HepG2 (cell line): ENCODE results near the gene RCOR1. TPM values are rescaled to one million over a fixed set of nuclear protein-coding genes. Genes with fewer than 3 reads are reported as not detected.

Experiments
- ATAC-seq: fragments of 200-7000 bp; cut with Tn5 transposase; 3 replicates; pipeline ENCODE4 v1.9.1; 2020; ENCODE audit warnings: mild to moderate bottlenecking, moderate library complexity
- BruUV-seq: library from RNA; stranded (reverse); fragments of 400-500 nt; replicated peaks from 2 replicates; lab custom pipeline; 2021; lab: Mats Ljungman, UMichigan
- CTCF ChIA-PET: fragments of 300-600 bp; formaldehyde crosslinking; extraction: SDS; loops from one replicate; lab custom pipeline; 2021; ENCODE audit warnings: low total read pairs, inconsistent platforms, low intra/inter-chr PET ratio; lab: Yijun Ruan, JAX
- POLR2A ChIA-PET: fragments of 350-600 bp; sonication (Branson Sonifier 250); formaldehyde crosslinking; loops from one replicate; lab custom pipeline; 2020; ENCODE audit warnings: antibody characterized with exemption, inconsistent platforms; lab: Yijun Ruan, JAX
- DNase-seq: peaks from one replicate; pipeline ENCODE4 v3.0.0-alpha.2; 2015; ENCODE audit warnings: low spot score
- FAIRE-seq: peaks from 3 replicates; lab custom pipeline; 2011; peaks lifted over from hg19 to GRCh38; lab: Jason Lieb, UNC
- H2AFZ ChIP-seq: one replicate; pipeline ENCODE4 v1.6.1; 2011; ENCODE audit warnings: low read length, inconsistent platforms
- H3K27ac ChIP-seq: fragments of 300-600 bp; 3 replicates; pipeline ENCODE4 v1.8.0; 2011; ENCODE audit warnings: mixed run types, mild to moderate bottlenecking, mixed read lengths, low read length, inconsistent platforms; ENCODE audit not compliant: insufficient read depth; ENCODE audit errors: extremely low read length
- H3K27me3 ChIP-seq, 2 experiments: fragments of 200-600 bp in 1 of 2; 2 replicates in 1 of 2; 3 replicates in 1 of 2; pipeline versions ENCODE4 v1.6.0 to v1.8.0; 2011; ENCODE audit warnings: low read length in 2 of 2, mild to moderate bottlenecking in 2 of 2, moderate library complexity in 2 of 2, inconsistent platforms in 1 of 2; ENCODE audit not compliant: insufficient read depth in 2 of 2, control insufficient read depth in 1 of 2
- H3K36me3 ChIP-seq, 2 experiments: fragments of 200-600 bp in 1 of 2; replicated peaks in 1 of 2; 2 replicates in 1 of 2; 3 replicates in 1 of 2; pipeline versions ENCODE4 v1.5.1 to v1.8.0; 2011; ENCODE audit warnings: low read length in 2 of 2, inconsistent platforms in 1 of 2; ENCODE audit not compliant: insufficient read depth in 2 of 2, control insufficient read depth in 1 of 2
- H3K4me1 ChIP-seq: 2 replicates; pipeline ENCODE4 v1.5.1; 2012; ENCODE audit warnings: low read length, inconsistent platforms; ENCODE audit not compliant: insufficient read depth
- H3K4me2 ChIP-seq: 2 replicates; pipeline ENCODE4 v1.6.0; 2011; ENCODE audit warnings: low read depth, low read length, inconsistent platforms
- H3K4me3 ChIP-seq, 3 experiments: fragments of 200-600 bp in 1 of 3; sonication (generic), shearing (Covaris generic) in 1 of 3; replicated peaks in 1 of 3; 2 replicates each; pipeline ENCODE4 v1.5.1; 2011 to 2016; ENCODE audit warnings: low read length in 3 of 3, inconsistent platforms in 2 of 3, low read depth in 2 of 3, mild to moderate bottlenecking in 2 of 3, control low read depth in 1 of 3, mixed read lengths in 1 of 3; ENCODE audit not compliant: insufficient read depth in 1 of 3
- H3K79me2 ChIP-seq: one replicate; pipeline ENCODE4 v1.6.1; 2011; ENCODE audit warnings: low read length, inconsistent platforms; ENCODE audit not compliant: insufficient read depth
- H3K9ac ChIP-seq: 2 replicates; pipeline ENCODE4 v1.6.0; 2011; ENCODE audit warnings: mild to moderate bottlenecking, low read depth, low read length, inconsistent platforms; ENCODE audit not compliant: insufficient read depth
- H3K9me3 ChIP-seq: 2 replicates; pipeline ENCODE4 v1.5.1; 2012; ENCODE audit warnings: mild to moderate bottlenecking, low read length
- H4K20me1 ChIP-seq: 2 replicates; pipeline ENCODE4 v1.6.0; 2011; ENCODE audit warnings: inconsistent platforms, mild to moderate bottlenecking, low read length, moderate library complexity; ENCODE audit not compliant: insufficient read depth
- IRF2 ChIP-seq: IDR thresholded peaks from 2 replicates; pipeline ENCODE4 v1.6.1; 2018; ENCODE audit warnings: missing genetic modification reagents, missing compliant biosample characterization
- SAP130 ChIP-seq: IDR thresholded peaks from 2 replicates; pipeline ENCODE4 v1.6.1; 2016; ENCODE audit warnings: low read depth
- ZNF329 ChIP-seq: sonication (generic); formaldehyde crosslinking; IDR thresholded peaks from 2 replicates; pipeline ENCODE4 v1.9.0; 2021; ENCODE audit warnings: low read depth, mild to moderate bottlenecking, missing genetic modification reagents
- ZNF572 ChIP-seq: sonication (generic); formaldehyde crosslinking; IDR thresholded peaks from 2 replicates; pipeline ENCODE4 v1.5.1; 2020; ENCODE audit warnings: mild to moderate bottlenecking, missing genetic modification reagents
- ZNF652 ChIP-seq: IDR thresholded peaks from 2 replicates; pipeline ENCODE4 v1.6.1; 2016; ENCODE audit warnings: low read depth, borderline replicate concordance
- ZSCAN29 ChIP-seq: sonication (generic); formaldehyde crosslinking; conservative IDR thresholded peaks from 2 replicates; pipeline ENCODE4 v1.4.0; 2020; ENCODE audit warnings: mild to moderate bottlenecking, missing genetic modification reagents
- WGBS: methylation state at CpG from one replicate; pipeline ENCODE4 v1.1.6; 2017; ENCODE audit warnings: low lambda C conversion rate; 5-methylcytosine and 5-hydroxymethylcytosine counted together
- in situ Hi-C: cut with HindIII; loops from 2 replicates; pipeline ENCODE4 v1.10.0; 2017; ENCODE audit warnings: low pct_unique_long_range_greater_than_20kb; ENCODE audit not compliant: extremely low pct_ligation_motif_present
- intact Hi-C: fragments of 100-400 bp; cut with micrococcal nuclease; formaldehyde crosslinking; loops from one replicate; pipeline ENCODE4 v1.10.0; 2022; ENCODE audit not compliant: unreplicated experiment
- polyA plus RNA-seq, 8 experiments: library from polyadenylated mRNA; depleted of rRNA in 3 of 8; stranded (reverse) in 7 of 8; unstranded in 1 of 8; fragments of >200 nt; fragmentation: Illumina TruSeq in 4 of 8; extraction: Trizol in 4 of 8; gene quantifications; 2 replicates each; pipeline versions ENCODE4 v1.2.1 to v1.2.3, GENCODE V29; 2011 to 2016; ENCODE audit warnings: low read depth in 4 of 8, missing spikeins in 1 of 8, mixed read lengths in 1 of 8; ENCODE audit not compliant: insufficient read depth in 1 of 8
- total RNA-seq, 5 experiments: library from RNA; depleted of rRNA; stranded (reverse); fragments of >200 nt; fragmentation: Illumina TruSeq; extraction: Trizol; gene quantifications; 2 replicates each; pipeline ENCODE4 v1.2.3, GENCODE V29; 2016; ENCODE audit warnings: low read depth in 1 of 5
- TF ChIP-seq, protein P1 (sequence below): sonication (generic); formaldehyde crosslinking; IDR thresholded peaks from 2 replicates; pipeline ENCODE4 v1.4.0; 2020; ENCODE audit warnings: mild to moderate bottlenecking, missing genetic modification reagents
- TF ChIP-seq, protein P2 (sequence below): sonication (generic); formaldehyde crosslinking; IDR thresholded peaks from 2 replicates; pipeline ENCODE4 v1.4.0; 2020; ENCODE audit warnings: mild to moderate bottlenecking, missing genetic modification reagents, borderline replicate concordance

Gene RCOR1
- total and polyA plus RNA-seq, 2 of the 13 experiments (the other 11 are each of a cell fraction or from before 2014, with no cell fraction given), result 10.2 to 11.1 TPM

DNA sequence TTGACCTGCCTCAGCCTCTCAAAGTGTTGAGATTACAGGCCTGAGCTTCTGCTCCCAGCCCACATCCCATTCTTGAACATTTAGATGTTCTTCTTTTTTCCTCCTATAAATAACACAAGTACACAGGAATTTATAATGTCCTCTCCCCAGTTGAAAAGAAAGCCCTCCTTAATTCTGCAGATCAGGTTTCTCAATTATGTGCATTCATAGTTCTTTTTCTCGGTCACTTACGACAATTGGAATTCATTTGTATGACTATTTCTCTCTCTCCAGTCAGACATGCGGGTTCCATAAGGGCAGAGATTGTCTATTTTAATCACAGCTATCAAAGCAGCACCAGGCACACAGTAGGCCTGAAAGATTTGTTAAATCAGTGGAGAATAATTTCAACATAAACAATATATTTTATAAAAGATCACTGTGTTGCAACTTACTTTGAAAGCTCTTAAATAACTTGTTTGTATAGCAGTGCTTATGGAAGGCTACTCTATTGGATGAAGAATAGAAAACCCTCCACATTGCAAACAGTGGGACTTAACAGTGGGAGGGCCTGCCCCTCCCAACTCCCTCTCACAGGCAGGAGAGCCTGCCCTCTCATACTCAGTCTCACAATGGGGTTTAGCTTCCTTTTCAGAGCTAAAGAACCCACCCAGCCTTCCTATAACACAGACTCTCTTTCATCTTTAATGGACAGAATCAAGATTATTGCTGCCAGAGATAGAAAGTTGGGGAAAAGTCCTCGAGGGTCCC lies 100.7 kb downstream of the RCOR1 start:
- BruUV-seq, result no TSS peak
- ATAC-seq, result peak; percentile 62
- in situ Hi-C loops (loop anchor here (10.0 kb wide), 1 partner anchor 222 kb away; no protein-coding TSS in a partner anchor), intact Hi-C loops (loop anchor here (5.0 kb wide), 1 partner anchor 229 kb away; the partner anchor contains the start of gene AMN)
- 84% methylated on average over 4 of the region's 4 CpGs for WGBS
- no peak overlapping the region for H3K9ac ChIP-seq
- H3K27ac ChIP-seq, result no peak overlapping the region
- peak; percentile 51 for FAIRE-seq
- ChIA-PET CTCF (no interaction called here), POLR2A (interaction anchor here (1.2 kb wide), 1 partner anchor 10 kb away, joined by 4 read pairs; no protein-coding TSS in a partner anchor)
- peaks cover 81% of the 10 kb centered on the region for H3K4me1 ChIP-seq
- peaks cover 29% of the 10 kb centered on the region for H4K20me1 ChIP-seq
- no peak overlapping the region for H2AFZ ChIP-seq
- no peaks in the 10 kb centered on the region for H3K9me3 ChIP-seq
- TF ChIP-seq ZNF652 (CRISPR knock-in tag) (no peak), ZNF329 (CRISPR knock-in tag) (no peak), IRF2 (CRISPR knock-in tag) (no peak), ZNF572 (CRISPR knock-in tag) (no peak), SAP130 (CRISPR knock-in tag) (no peak), ZSCAN29 (CRISPR knock-in tag) (no peak)
- TF ChIP-seq, protein P1, sequence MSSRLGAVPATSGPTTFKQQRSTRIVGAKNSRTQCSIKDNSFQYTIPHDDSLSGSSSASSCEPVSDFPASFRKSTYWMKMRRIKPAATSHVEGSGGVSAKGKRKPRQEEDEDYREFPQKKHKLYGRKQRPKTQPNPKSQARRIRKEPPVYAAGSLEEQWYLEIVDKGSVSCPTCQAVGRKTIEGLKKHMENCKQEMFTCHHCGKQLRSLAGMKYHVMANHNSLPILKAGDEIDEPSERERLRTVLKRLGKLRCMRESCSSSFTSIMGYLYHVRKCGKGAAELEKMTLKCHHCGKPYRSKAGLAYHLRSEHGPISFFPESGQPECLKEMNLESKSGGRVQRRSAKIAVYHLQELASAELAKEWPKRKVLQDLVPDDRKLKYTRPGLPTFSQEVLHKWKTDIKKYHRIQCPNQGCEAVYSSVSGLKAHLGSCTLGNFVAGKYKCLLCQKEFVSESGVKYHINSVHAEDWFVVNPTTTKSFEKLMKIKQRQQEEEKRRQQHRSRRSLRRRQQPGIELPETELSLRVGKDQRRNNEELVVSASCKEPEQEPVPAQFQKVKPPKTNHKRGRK, result no peak
- TF ChIP-seq, protein P2, sequence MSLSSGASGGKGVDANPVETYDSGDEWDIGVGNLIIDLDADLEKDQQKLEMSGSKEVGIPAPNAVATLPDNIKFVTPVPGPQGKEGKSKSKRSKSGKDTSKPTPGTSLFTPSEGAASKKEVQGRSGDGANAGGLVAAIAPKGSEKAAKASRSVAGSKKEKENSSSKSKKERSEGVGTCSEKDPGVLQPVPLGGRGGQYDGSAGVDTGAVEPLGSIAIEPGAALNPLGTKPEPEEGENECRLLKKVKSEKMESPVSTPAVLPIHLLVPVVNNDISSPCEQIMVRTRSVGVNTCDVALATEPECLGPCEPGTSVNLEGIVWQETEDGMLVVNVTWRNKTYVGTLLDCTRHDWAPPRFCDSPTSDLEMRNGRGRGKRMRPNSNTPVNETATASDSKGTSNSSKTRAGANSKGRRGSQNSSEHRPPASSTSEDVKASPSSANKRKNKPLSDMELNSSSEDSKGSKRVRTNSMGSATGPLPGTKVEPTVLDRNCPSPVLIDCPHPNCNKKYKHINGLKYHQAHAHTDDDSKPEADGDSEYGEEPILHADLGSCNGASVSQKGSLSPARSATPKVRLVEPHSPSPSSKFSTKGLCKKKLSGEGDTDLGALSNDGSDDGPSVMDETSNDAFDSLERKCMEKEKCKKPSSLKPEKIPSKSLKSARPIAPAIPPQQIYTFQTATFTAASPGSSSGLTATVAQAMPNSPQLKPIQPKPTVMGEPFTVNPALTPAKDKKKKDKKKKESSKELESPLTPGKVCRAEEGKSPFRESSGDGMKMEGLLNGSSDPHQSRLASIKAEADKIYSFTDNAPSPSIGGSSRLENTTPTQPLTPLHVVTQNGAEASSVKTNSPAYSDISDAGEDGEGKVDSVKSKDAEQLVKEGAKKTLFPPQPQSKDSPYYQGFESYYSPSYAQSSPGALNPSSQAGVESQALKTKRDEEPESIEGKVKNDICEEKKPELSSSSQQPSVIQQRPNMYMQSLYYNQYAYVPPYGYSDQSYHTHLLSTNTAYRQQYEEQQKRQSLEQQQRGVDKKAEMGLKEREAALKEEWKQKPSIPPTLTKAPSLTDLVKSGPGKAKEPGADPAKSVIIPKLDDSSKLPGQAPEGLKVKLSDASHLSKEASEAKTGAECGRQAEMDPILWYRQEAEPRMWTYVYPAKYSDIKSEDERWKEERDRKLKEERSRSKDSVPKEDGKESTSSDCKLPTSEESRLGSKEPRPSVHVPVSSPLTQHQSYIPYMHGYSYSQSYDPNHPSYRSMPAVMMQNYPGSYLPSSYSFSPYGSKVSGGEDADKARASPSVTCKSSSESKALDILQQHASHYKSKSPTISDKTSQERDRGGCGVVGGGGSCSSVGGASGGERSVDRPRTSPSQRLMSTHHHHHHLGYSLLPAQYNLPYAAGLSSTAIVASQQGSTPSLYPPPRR (CRISPR knock-in tag), result no peak
- peaks cover 60% of the 10 kb centered on the region for H3K79me2 ChIP-seq
- H3K36me3 ChIP-seq, result peaks cover 0 to 2% of the 10 kb centered on the region in 2 experiments; a peak in 1 of 5 replicates
- H3K4me3 ChIP-seq, result no peak overlapping the region
- no peak overlapping the region for H3K4me2 ChIP-seq
- no peaks in the 10 kb centered on the region for H3K27me3 ChIP-seq
- peak; percentile 61 for DNase-seq
